IgD-negative memory B cell (primary cell): ENCODE data around the gene ITGA6. TPM values are rescaled to one million over a fixed set of nuclear protein-coding genes. Genes with fewer than 3 reads are reported as not detected.

Experiments
- H3K27ac Mint-ChIP-seq, 3 donors: one replicate each; pipeline ENCODE4 v1.8.0; 2020 to 2022; ENCODE audit warnings: mild to moderate bottlenecking in 3 of 3, mixed read lengths in 3 of 3, moderate library complexity in 1 of 3
- H3K27me3 Mint-ChIP-seq: one replicate; pipeline ENCODE4 v1.8.0; 2021; ENCODE audit warnings: mixed read lengths
- H3K36me3 Mint-ChIP-seq: one replicate; pipeline ENCODE4 v1.8.0; 2020; ENCODE audit warnings: mild to moderate bottlenecking, mixed read lengths
- H3K4me1 Mint-ChIP-seq, 3 donors: one replicate each; pipeline ENCODE4 v1.8.0; 2020 to 2022; ENCODE audit warnings: mixed read lengths in 3 of 3, mild to moderate bottlenecking in 1 of 3
- H3K4me3 Mint-ChIP-seq, 4 donors: one replicate each; pipeline ENCODE4 v1.8.0; 2020 to 2022; ENCODE audit warnings: mild to moderate bottlenecking in 4 of 4, mixed read lengths in 4 of 4, moderate library complexity in 3 of 4
- H3K9me3 Mint-ChIP-seq, 3 donors: one replicate each; pipeline ENCODE4 v1.8.0; 2020 to 2021; ENCODE audit warnings: mixed read lengths in 3 of 3, mild to moderate bottlenecking in 1 of 3
- polyA plus RNA-seq: library from polyadenylated mRNA; unstranded; fragments of 300-500 nt; fragmentation: Illumina TruSeq; gene quantifications from one replicate; pipeline ENCODE4 v1.2.3, GENCODE V29; 2021

ITGA6 gene
- polyA plus RNA-seq, 1 donor from 2014 or later = 2.0 TPM

DNA sequence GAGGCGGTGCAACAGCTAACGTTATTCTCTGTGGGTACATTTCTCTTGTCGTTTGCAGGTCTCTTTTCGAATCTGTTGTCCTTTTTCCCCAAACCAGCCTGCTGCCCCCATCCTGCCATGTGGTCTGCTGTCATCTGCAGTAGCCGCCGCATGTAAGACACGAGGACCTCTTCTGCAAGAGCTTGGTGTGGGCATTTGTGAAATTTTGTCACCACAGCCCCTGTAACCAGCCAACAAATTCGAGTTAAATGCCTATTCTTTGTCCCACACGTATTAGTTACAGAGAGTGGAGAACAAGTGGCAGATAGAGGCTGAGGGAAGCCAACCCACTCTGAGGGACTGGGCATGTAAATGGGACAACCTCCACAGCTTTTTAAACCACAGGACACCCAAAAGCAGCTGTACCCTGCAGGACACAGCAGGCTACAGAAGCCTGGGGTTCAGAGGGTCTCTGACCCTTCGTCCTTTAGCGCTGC is 35.0 kb downstream of the ITGA6 start:
- Mint-ChIP-seq H3K36me3 (no peaks in the 10 kb centered on the region), H3K9me3 (no peaks in the 10 kb centered on the region), H3K4me1 (peaks cover 27 to 43% (median 28%) of the 10 kb centered on the region in 3 donors), H3K4me3 (peak overlapping the region in 3 of 4 donors; percentile 30 to 88 (median 82)), H3K27ac (no peak overlapping the region), H3K27me3 (peaks cover 2% of the 10 kb centered on the region)

DNA sequence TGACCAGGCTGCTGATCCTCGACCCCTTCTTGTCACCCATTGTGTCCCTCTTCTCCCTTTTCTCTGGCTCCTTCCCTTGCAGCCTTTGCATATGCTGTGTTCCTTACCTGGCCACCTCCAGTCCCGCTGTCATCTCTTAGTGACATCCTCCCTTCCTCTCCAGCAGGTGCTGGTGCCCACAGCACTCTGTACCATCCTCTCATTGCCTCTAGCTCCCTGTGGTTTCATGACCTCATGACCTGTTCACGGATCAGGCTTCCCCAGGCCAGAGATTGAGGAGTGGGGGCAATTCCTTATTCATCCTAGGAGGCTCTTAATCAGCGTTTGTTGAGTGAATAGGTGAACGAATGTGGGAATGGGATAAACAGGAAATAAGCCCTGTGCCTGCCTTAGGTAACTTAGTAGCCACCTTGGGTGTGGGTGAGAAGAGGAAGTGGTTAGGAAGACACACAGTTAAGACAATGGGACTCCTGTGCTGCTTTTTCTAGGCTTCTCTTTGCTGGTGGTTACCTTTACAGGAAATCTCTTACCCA is 35.5 kb downstream of the ITGA6 start:
- H3K4me3 Mint-ChIP-seq = peak overlapping the region; percentile 1 to 91 (median 66)
- H3K4me1 Mint-ChIP-seq = peaks cover 27 to 43% (median 28%) of the 10 kb centered on the region in 3 donors
- no peaks in the 10 kb centered on the region for H3K36me3 Mint-ChIP-seq
- H3K27ac Mint-ChIP-seq = peak overlapping the region in 1 of 3 donors; percentile 60
- H3K27me3 Mint-ChIP-seq = peaks cover 2% of the 10 kb centered on the region
- H3K9me3 Mint-ChIP-seq = no peaks in the 10 kb centered on the region

DNA sequence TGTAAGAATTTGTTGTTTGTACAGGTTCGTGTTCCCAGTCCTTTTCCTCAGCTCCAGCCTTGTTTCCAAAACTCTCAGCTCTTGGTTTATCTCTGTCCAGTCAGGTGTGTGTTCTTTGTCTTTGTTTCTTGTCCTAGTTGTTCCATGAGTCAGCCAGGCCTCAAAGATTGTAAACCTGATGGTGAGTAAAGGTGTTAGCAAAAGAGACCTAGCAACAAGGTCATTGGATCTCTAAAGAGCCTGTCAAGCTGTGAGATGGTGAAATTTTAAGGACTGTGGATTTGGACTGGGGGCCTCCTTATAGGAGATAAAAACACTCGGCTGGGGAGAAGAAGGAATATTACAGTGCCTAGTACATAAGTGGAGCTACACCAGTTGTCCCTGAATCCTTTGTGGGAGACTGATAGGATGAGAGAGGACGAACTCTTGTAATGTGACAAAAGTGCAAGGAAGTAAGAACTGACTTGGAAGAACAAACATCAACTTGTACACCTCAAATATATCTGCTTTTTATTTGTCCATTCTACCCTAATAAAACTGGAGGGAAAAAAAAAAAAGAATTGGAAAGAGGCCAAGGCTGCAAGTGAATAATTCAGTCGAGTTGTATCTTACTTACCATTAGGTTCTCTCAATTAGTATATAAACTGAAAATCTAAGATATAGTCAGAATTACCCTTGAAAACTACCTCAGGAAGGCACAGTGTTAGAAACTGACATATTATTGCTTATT is 37.2 kb downstream of the ITGA6 start:
- Mint-ChIP-seq H3K4me1 (peaks cover 27 to 43% (median 28%) of the 10 kb centered on the region in 3 donors), H3K27ac (peak overlapping the region in 2 of 3 donors; percentile 13 to 60), H3K27me3 (peaks cover 2% of the 10 kb centered on the region), H3K36me3 (no peaks in the 10 kb centered on the region), H3K9me3 (no peaks in the 10 kb centered on the region), H3K4me3 (no peak overlapping the region)

DNA sequence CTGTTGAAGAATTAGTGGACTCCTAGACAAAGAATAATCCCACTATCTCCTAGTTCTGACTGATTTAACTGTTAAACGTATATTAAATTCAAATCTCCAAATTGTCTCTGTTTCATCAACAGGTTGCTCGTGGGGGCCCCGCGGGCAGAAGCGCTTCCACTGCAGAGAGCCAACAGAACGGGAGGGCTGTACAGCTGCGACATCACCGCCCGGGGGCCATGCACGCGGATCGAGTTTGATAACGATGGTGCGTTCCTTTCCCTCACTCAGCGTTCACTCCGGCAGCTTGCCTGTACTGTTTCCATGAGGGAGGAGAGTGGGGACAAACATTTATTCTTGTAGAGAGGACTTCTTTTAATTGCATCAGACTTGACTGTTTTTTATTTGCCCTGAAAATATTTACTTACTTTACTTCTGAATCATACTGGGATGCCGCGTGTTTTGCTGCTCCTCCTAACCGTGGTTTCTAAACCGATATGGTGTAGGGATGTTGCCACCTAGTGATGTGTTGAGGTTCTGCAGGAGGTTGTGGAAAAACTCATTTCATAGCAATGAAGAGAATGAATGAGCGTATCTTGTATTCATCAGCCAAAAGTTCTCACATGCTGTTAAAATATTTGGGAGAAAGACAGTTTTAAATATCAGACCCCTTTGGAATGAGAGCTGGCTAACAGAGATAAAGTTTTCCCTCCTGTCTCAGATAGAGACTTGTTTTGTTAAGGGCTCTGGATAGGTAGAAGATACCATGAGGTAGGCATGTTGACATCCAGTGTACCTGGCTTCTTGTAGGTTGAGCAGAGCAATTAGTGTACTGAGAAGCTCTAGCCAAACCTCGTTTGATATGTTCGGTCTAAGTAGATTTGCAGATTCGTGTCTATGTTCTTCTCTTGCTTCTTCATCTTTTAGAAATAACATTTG is 38.3 kb downstream of the ITGA6 start:
- Mint-ChIP-seq H3K27ac (peak overlapping the region in 2 of 3 donors; percentile 3 to 42), H3K9me3 (no peaks in the 10 kb centered on the region), H3K4me1 (peaks cover 18 to 37% (median 25%) of the 10 kb centered on the region in 3 donors), H3K4me3 (peak overlapping the region in 1 of 4 donors; percentile 4), H3K27me3 (peaks cover 2% of the 10 kb centered on the region), H3K36me3 (no peaks in the 10 kb centered on the region)

DNA sequence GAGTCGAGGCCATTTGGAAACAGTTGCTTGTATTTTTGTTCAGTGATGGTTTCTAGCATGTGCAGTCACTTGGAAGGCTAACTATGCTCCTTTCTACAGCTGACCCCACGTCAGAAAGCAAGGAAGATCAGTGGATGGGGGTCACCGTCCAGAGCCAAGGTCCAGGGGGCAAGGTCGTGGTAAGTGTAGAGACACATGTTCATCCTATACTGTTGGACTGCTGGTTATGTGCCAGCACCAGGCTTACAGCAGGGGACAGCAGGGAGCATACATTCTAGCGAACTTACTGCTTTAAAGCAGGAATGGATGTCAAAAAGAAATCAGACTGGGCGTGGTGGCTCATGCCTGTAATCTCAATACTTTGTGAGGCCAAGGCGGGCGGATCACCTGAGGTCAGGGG is 40.0 kb downstream of the ITGA6 start:
- H3K27ac Mint-ChIP-seq = no peak overlapping the region
- H3K4me1 Mint-ChIP-seq = peaks cover 13 to 26% (median 18%) of the 10 kb centered on the region in 3 donors

DNA sequence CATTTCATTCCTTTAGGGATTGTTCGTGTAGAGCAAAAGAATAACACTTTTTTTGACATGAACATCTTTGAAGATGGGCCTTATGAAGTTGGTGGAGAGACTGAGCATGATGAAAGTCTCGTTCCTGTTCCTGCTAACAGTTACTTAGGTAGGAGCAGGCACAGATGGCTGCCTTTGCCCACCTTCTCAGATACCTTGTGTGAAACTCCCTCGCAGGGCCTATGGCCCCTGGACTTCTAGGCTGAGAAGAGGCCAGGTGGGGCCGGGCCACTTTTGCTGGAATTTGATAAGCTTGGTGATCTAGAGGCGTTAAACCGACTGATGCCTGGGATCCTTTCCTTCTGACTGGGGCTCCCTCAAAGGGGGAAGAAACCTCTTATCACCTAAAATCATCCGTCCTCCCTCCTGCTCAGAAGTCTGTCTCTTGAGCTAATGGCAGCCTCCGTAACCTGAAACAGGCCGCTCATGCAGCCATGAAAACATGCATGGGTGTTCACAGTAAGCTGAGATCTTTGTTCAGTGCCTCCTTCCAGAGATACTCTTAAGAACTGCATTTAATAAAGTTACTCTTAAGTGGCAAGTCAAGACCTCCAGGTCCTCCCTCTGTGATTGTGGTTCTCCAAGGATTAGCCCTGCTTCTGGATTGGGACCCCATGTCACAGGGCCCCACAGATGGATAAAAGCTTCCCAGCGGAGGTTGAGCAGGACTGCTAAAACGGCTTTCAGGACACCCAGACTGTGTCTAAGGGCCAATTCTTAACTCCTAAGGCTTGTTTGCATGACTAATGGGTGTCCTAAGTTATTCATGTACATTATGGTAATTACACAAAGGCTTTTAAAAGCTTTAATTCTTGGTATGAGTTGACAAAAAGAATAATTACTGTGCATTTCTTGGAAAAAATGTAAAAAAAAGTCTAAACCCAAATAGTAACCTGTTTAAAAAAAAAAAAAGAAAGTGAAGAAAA is 43.9 kb downstream of the ITGA6 start:
- no peak overlapping the region for H3K4me3 Mint-ChIP-seq
- H3K27ac Mint-ChIP-seq = no peak overlapping the region
- H3K27me3 Mint-ChIP-seq = peaks cover 2% of the 10 kb centered on the region
- peaks cover 2% of the 10 kb centered on the region for H3K36me3 Mint-ChIP-seq
- H3K9me3 Mint-ChIP-seq = no peaks in the 10 kb centered on the region
- H3K4me1 Mint-ChIP-seq = no peaks in the 10 kb centered on the region

More for the DNA sequence above, 40.0 kb downstream of the ITGA6 start:
- no peaks in the 10 kb centered on the region for H3K36me3 Mint-ChIP-seq
- no peak overlapping the region for H3K4me3 Mint-ChIP-seq
- peaks cover 2% of the 10 kb centered on the region for H3K27me3 Mint-ChIP-seq
- H3K9me3 Mint-ChIP-seq = no peaks in the 10 kb centered on the region

DNA sequence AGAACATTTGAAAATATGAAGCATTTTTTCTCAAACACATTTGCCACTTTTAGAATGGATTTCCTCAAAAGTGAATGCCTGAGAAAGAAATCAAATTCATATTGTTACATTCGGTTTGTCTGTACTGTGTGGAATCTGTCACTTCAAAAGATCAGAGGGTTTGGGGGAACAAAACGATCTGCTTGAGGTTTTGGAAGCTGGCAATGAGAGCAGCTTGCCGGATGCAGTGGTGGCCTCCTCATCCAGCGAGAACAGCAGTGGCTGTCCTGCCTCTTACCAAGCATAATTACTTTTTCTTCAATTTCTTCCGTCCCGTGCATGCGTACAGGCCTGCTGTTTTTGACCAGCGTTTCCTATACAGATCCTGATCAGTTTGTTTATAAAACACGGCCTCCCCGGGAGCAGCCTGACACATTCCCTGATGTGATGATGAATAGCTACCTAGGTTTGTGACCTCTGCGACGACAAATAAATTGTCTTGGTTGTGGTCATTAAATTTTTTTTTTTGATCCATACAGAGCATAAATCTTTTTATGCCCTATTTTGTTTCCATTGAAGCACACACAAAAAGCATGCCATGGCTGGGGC is 45.2 kb downstream of the ITGA6 start:
- peaks cover 2% of the 10 kb centered on the region for H3K27me3 Mint-ChIP-seq
- H3K9me3 Mint-ChIP-seq = no peaks in the 10 kb centered on the region
- H3K4me1 Mint-ChIP-seq = no peaks in the 10 kb centered on the region
- H3K27ac Mint-ChIP-seq = no peak overlapping the region
- H3K36me3 Mint-ChIP-seq = peaks cover 2% of the 10 kb centered on the region
- H3K4me3 Mint-ChIP-seq = no peak overlapping the region

DNA sequence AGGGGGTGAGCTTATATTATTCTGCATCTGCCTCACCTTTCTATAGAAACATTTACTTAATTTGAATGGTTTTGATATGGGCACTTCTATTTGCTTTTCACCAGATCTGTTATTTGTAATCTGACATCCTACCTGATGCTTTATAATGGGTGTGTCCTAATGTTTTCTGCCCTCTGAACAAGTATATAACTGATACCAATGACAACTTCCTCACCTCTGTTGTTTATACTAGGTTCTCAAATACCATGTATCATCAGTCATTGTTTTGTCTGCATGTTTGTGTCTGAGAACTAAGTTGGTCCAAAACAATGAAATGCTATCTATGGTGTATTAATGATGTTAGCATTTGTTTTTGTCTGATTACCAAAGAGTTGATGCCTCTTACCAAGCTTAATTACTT is 45.8 kb downstream of the ITGA6 start:
- Mint-ChIP-seq H3K27me3 (peaks cover 2% of the 10 kb centered on the region), H3K4me1 (no peaks in the 10 kb centered on the region), H3K36me3 (peaks cover 2% of the 10 kb centered on the region), H3K27ac (no peak overlapping the region), H3K9me3 (no peaks in the 10 kb centered on the region), H3K4me3 (no peak overlapping the region)

DNA sequence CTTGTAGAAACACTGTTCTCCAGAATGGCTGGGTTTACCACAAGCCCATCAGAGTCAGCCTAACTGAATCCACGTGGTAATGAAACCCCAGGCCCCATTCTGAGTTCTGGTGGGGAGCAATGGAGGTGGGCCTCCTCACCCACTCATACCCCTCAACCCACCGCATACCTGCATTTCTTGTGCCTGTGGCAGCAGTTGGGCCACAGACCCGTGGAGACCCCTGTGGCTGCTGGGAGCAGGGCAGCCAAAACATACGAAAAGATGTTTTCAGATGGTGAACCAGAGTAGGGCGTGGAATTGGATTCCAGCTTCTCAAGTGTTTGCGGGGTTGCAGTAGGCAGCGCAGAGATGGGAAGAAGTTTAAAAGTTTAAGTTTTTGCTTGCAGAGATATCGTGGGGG is 51.0 kb downstream of the ITGA6 start:
- Mint-ChIP-seq H3K36me3 (peaks cover 2% of the 10 kb centered on the region), H3K27me3 (peaks cover 2% of the 10 kb centered on the region), H3K4me1 (no peaks in the 10 kb centered on the region), H3K27ac (no peak overlapping the region), H3K4me3 (no peak overlapping the region), H3K9me3 (no peaks in the 10 kb centered on the region)

DNA sequence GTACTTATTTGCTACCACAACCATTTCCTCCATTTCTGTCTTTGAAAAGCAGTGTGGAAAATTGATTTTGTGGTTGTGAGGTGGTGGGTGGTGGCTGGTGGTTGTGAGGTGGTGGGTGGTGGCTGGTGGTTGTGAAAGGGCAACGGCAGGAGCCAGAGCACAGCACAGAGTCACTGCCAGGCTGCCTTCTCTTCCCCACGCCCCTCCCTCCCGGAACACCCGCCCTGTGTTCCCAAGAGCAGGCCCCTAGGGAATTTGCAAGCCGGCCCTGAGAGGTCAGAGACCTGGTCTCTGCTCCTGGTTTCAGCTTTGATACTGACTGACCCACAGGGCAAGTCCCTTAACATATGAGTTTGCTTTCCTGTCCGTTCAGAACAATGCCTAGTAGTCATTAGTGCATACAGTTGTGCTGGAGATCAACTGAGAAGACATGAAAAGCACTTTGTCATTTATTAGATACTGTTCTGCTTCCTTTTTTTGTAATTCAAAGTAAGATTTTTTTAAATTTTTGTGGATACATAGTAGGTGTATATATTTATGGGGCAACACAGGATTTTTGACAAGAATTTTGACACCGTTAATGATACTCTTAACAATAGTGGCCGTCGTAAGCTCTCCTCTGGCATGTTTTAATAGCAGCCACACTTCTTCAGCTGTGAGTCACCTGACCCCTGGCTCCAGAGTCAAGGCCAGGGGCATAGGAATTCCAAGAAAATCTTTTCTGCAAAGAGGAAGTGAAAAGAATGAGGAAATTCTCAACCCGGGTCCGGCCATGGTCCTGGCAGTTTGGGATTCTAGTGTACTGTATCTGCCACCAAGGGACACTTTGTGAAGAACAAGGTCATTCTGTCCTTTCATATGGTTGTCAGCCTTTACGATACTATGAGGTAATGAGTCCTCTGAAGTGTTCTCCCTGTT is 53.2 kb downstream of the ITGA6 start:
- Mint-ChIP-seq H3K9me3 (no peaks in the 10 kb centered on the region), H3K27me3 (no peaks in the 10 kb centered on the region), H3K27ac (no peak overlapping the region), H3K4me3 (no peak overlapping the region), H3K4me1 (peaks cover 0 to 2% (median 0%) of the 10 kb centered on the region in 3 donors), H3K36me3 (peaks cover 1% of the 10 kb centered on the region)

DNA sequence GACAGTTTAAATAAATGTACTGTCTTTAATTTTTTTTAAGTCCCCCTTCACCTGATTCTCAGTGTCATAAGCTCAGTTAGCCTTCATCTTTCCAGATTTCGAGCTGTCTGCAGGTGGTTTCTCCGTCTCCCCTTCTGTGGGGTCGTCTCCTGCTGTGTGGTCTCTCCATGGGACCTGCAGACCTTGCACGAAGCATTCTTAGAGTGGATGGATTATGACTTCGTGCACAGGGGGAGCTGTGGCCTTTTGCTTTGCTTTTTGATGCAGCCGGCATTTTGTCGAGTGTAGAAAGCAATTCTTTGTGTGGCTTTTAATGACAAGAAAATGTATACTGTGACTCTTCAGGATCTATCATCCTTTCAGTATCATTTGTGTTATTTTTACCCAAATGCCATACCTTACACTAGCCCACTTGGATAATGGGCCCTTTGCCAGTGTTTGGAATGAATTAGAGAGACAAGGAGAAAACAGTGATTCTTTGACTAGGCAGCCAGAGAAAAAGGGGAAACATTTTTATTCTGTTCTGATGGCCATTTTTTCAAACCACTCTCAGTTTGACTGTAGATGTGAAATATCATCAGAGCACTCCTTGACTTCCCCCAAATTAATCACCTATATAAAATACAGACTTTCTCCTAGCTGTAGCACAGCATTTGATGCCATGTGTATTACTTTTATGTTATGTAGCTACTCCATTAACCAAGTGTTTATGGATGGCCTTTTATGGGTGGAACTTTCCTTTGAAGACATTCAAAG is 54.3 kb downstream of the ITGA6 start:
- H3K27ac Mint-ChIP-seq = peak overlapping the region in 1 of 3 donors; percentile 43
- H3K9me3 Mint-ChIP-seq = no peaks in the 10 kb centered on the region
- H3K36me3 Mint-ChIP-seq = peaks cover 3% of the 10 kb centered on the region
- no peaks in the 10 kb centered on the region for H3K27me3 Mint-ChIP-seq
- H3K4me3 Mint-ChIP-seq = no peak overlapping the region
- peaks cover 0 to 2% (median 0%) of the 10 kb centered on the region in 3 donors for H3K4me1 Mint-ChIP-seq

DNA sequence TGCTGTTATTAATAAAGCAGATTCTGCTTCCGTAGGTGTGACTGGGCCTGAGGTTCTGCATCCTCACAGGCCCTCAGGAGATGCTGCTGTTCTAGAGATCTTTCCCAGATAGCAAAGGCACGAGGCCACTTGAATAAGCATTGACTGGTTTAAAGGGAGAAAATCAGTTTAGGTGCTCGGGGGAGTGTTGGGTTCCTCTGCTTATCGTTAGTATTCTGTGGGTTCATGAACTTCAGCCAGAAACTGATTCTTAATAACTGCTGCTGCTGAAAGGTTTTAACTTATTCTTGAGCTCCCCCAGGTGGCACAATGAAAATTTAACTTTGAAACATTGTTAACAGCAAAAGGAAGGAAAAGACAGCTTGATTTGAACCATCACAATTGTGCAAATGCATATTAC is 56.9 kb downstream of the ITGA6 start:
- Mint-ChIP-seq H3K27ac (no peak overlapping the region), H3K4me1 (peaks cover 0 to 2% (median 0%) of the 10 kb centered on the region in 3 donors), H3K9me3 (no peaks in the 10 kb centered on the region), H3K36me3 (peaks cover 4% of the 10 kb centered on the region), H3K4me3 (no peak overlapping the region), H3K27me3 (no peaks in the 10 kb centered on the region)
